Panc1 (cell line): ENCODE data around the gene CMTM3. TPM values are rescaled to one million over a fixed set of nuclear protein-coding genes. Genes with fewer than 3 reads are reported as not detected.

Experiments used
- ATAC-seq: fragments of 200-7000 bp; cut with Tn5 transposase; 2 replicates; pipeline ENCODE4 v1.9.1; 2020; ENCODE audit warnings: mild to moderate bottlenecking, moderate library complexity
- BruUV-seq: library from RNA; stranded (reverse); fragments of 400-500 nt; replicated peaks from 2 replicates; lab custom pipeline; 2021; lab: Mats Ljungman, UMichigan
- CTCF ChIA-PET: fragments of 300-600 bp; sonication (Branson Sonifier 250); formaldehyde crosslinking; loops from one replicate; lab custom pipeline; 2022; ENCODE audit warnings: antibody characterized with exemption; lab: Charles Lee
- POLR2A ChIA-PET: fragments of 300-600 bp; sonication (Branson Sonifier 250); formaldehyde crosslinking; loops from one replicate; lab custom pipeline; 2022; ENCODE audit warnings: antibody characterized with exemption; lab: Charles Lee
- DNase-seq: peaks from one replicate; pipeline ENCODE4 v3.0.0-alpha.2; 2010; ENCODE audit warnings: low read depth, low spot score
- H3K27ac ChIP-seq: 2 replicates; pipeline ENCODE4 v1.5.1; 2011; ENCODE audit warnings: mild to moderate bottlenecking, low read length, inconsistent platforms
- H3K27me3 ChIP-seq: fragments of 200-500 bp; sonication (Bioruptor generic); 2 replicates; pipeline ENCODE4 v1.6.0; 2014; ENCODE audit warnings: low read length, inconsistent platforms; ENCODE audit not compliant: control insufficient read depth, insufficient read depth
- H3K36me3 ChIP-seq: fragments of 200-500 bp; sonication (Bioruptor generic); 2 replicates; pipeline ENCODE4 v1.5.1; 2014; ENCODE audit warnings: inconsistent platforms, mild to moderate bottlenecking, low read length, moderate library complexity; ENCODE audit not compliant: control insufficient read depth, insufficient read depth
- H3K4me1 ChIP-seq: 2 replicates; pipeline ENCODE4 v1.5.1; 2011; ENCODE audit warnings: inconsistent platforms, mild to moderate bottlenecking, low read length, moderate library complexity; ENCODE audit not compliant: control insufficient read depth, insufficient read depth
- H3K4me3 ChIP-seq, 2 experiments: 2 replicates each; pipeline ENCODE4 v1.5.1; 2011 to 2012; ENCODE audit warnings: low read depth in 2 of 2, low read length in 2 of 2, mild to moderate bottlenecking in 2 of 2, inconsistent platforms in 1 of 2, moderate library complexity in 1 of 2
- H3K9me3 ChIP-seq: fragments of 200-500 bp; sonication (Bioruptor generic); 2 replicates; pipeline ENCODE4 v1.5.1; 2014; ENCODE audit warnings: low read depth, mild to moderate bottlenecking, inconsistent platforms, low read length, moderate library complexity; ENCODE audit not compliant: control insufficient read depth, insufficient read depth
- CTCF ChIP-seq: fragments of 450-650 bp; IDR thresholded peaks from 2 replicates; pipeline ENCODE4 v1.5.1; 2017; ENCODE audit warnings: mild to moderate bottlenecking
- POLR2AphosphoS5 ChIP-seq: IDR thresholded peaks from 2 replicates; pipeline ENCODE4 v1.6.1; 2012; ENCODE audit warnings: mild to moderate bottlenecking, low read depth, low read length, moderate library complexity
- REST ChIP-seq, 2 experiments: IDR thresholded peaks; 2 replicates each; pipeline ENCODE4 v1.6.1; 2011 to 2012; ENCODE audit warnings: low read depth in 2 of 2, control low read depth in 1 of 2, low read length in 1 of 2, mild to moderate bottlenecking in 1 of 2, moderate library complexity in 1 of 2; ENCODE audit not compliant: insufficient read depth in 1 of 2
- SIN3A ChIP-seq: IDR thresholded peaks from 2 replicates; pipeline ENCODE4 v1.6.1; 2012; ENCODE audit warnings: low read depth, mild to moderate bottlenecking, low read length, moderate library complexity, borderline replicate concordance; ENCODE audit not compliant: insufficient read depth
- TCF7L2 ChIP-seq: IDR thresholded peaks from 2 replicates; pipeline ENCODE4 v1.6.1; 2011; ENCODE audit warnings: mild to moderate bottlenecking, low read depth, low read length, inconsistent platforms
- in situ Hi-C: cut with HindIII; loops from 2 replicates; pipeline ENCODE4 v1.10.0; 2016; ENCODE audit warnings: low sequenced_read_pairs, low pct_unique_long_range_greater_than_20kb
- intact Hi-C: fragments of 100-400 bp; cut with micrococcal nuclease; formaldehyde crosslinking; loops from one replicate; pipeline ENCODE4 v1.10.0; 2022; ENCODE audit not compliant: unreplicated experiment
- total RNA-seq: library from RNA; stranded (reverse); gene quantifications from one replicate; pipeline ENCODE4 v1.2.1, GENCODE V29; 2021; ENCODE audit not compliant: unreplicated experiment

The CMTM3 gene
- total RNA-seq, 1 experiment from 2014 or later: 45.8 TPM

GRCh38 chr16:66640724-66641314 lies 36.3 kb downstream of the CMTM3 start:
- no peaks in the 10 kb centered on the region for H3K4me1 ChIP-seq
- no TSS peak for BruUV-seq
- intact Hi-C loops: no loop called here
- H3K27me3 ChIP-seq: no peaks in the 10 kb centered on the region
- in situ Hi-C loops: no loop called here
- no peak overlapping the region for H3K4me3 ChIP-seq
- H3K36me3 ChIP-seq: no peaks in the 10 kb centered on the region
- ChIA-PET CTCF (interaction anchor here (0.6 kb wide), 1 partner anchor 285 kb away, joined by 5 read pairs; no protein-coding TSS in a partner anchor), POLR2A (interaction anchor here (0.5 kb wide), 1 partner anchor 42 kb away, joined by 3 read pairs; no protein-coding TSS in a partner anchor)
- ATAC-seq: no peak
- no peak for TF ChIP-seq REST (IDR thresholded peaks at IDR 0.05; ENCODE audit: insufficient read depth in 1 of 2, low read depth in 2 of 2, low read length in 1 of 2)
- TF ChIP-seq TCF7L2: no peak
- TF ChIP-seq POLR2AphosphoS5: no peak
- TF ChIP-seq CTCF: no peak
- no peak for TF ChIP-seq SIN3A
- no peaks in the 10 kb centered on the region for H3K9me3 ChIP-seq
- no peak for DNase-seq
- H3K27ac ChIP-seq: no peak overlapping the region

- no peaks in the 10 kb centered on the region for H3K9me3 ChIP-seq
- intact Hi-C loops: no loop called here
- no TSS peak for BruUV-seq
- TF ChIP-seq REST (IDR thresholded peaks at IDR 0.05; ENCODE audit: insufficient read depth in 1 of 2, low read depth in 2 of 2, low read length in 1 of 2) (no peak), CTCF (no peak), SIN3A (no peak), POLR2AphosphoS5 (no peak), TCF7L2 (no peak)
- H3K4me3 ChIP-seq: no peak overlapping the region
- in situ Hi-C loops: no loop called here
- DNase-seq (no peak), ATAC-seq (no peak)
- no peaks in the 10 kb centered on the region for H3K27me3 ChIP-seq
- no peaks in the 10 kb centered on the region for H3K4me1 ChIP-seq
- POLR2A ChIA-PET: no interaction called here
- H3K36me3 ChIP-seq: no peaks in the 10 kb centered on the region
- CTCF ChIA-PET: no interaction called here
- no peak overlapping the region for H3K27ac ChIP-seq
Measured at GRCh38 chr16:66641387-66641786, 36.9 kb downstream of the CMTM3 start.
